ENCODE results near the gene MRPL23.

Gene MRPL23

GRCh38 chr11:1979607-1980006, 32.5 kb downstream of the MRPL23 start:
- no peak for DNase-seq (ENCODE audit: low spot score)
- in situ Hi-C loops (cut with MboI; ENCODE audit: low pct_unique_long_range_greater_than_20kb, low sequenced_read_pairs, unreplicated experiment) = no loop called here
- TF ChIP-seq CTCF (IDR thresholded peaks at IDR 0.05; ENCODE audit: extremely low read depth, insufficient read depth, missing control alignments) = no peak

- TF ChIP-seq CTCF (IDR thresholded peaks at IDR 0.05; ENCODE audit: extremely low read depth, insufficient read depth, missing control alignments) = no peak
- no peak for DNase-seq (ENCODE audit: low spot score)
- in situ Hi-C loops (cut with MboI; ENCODE audit: low pct_unique_long_range_greater_than_20kb, low sequenced_read_pairs, unreplicated experiment) = no loop called here
These were observed 35.9 kb downstream of the MRPL23 start for GRCh38 chr11:1982873-1983600.

GRCh38 chr11:1983601-1983961, 36.4 kb downstream of the MRPL23 start:
- DNase-seq (ENCODE audit: low spot score) = no peak
- in situ Hi-C loops (cut with MboI; ENCODE audit: low pct_unique_long_range_greater_than_20kb, low sequenced_read_pairs, unreplicated experiment) = no loop called here
- no peak for TF ChIP-seq CTCF (IDR thresholded peaks at IDR 0.05; ENCODE audit: extremely low read depth, insufficient read depth, missing control alignments)

GRCh38 chr11:1987024-1987423, 39.9 kb downstream of the MRPL23 start:
- no peak for TF ChIP-seq CTCF (IDR thresholded peaks at IDR 0.05; ENCODE audit: extremely low read depth, insufficient read depth, missing control alignments)
- in situ Hi-C loops (cut with MboI; ENCODE audit: low pct_unique_long_range_greater_than_20kb, low sequenced_read_pairs, unreplicated experiment) = no loop called here
- no peak for DNase-seq (ENCODE audit: low spot score)

- in situ Hi-C loops (cut with MboI; ENCODE audit: low pct_unique_long_range_greater_than_20kb, low sequenced_read_pairs, unreplicated experiment) = no loop called here
- DNase-seq (ENCODE audit: low spot score) = no peak
- no peak for TF ChIP-seq CTCF (IDR thresholded peaks at IDR 0.05; ENCODE audit: extremely low read depth, insufficient read depth, missing control alignments)
These were observed 41.0 kb downstream of the MRPL23 start for GRCh38 chr11:1988174-1988573.

- in situ Hi-C loops (cut with MboI; ENCODE audit: low pct_unique_long_range_greater_than_20kb, low sequenced_read_pairs, unreplicated experiment) = no loop called here
- no peak for DNase-seq (ENCODE audit: low spot score)
- no peak for TF ChIP-seq CTCF (IDR thresholded peaks at IDR 0.05; ENCODE audit: extremely low read depth, insufficient read depth, missing control alignments)
These were observed 41.7 kb downstream of the MRPL23 start for GRCh38 chr11:1988667-1989317.
